Measurements from ENCODE around the gene FER. TPM values are rescaled to one million over a fixed set of nuclear protein-coding genes. Genes with fewer than 3 reads are reported as not detected.
"Not testable (repeated sequence)": the region's sequence is repeated elsewhere in the genome, so short reads cannot be mapped to it uniquely, and the experiment has no call there.

The FER gene
- total and polyA plus RNA-seq, 2 experiments from 2014 or later = 25.9 to 30.7 TPM

DNA sequence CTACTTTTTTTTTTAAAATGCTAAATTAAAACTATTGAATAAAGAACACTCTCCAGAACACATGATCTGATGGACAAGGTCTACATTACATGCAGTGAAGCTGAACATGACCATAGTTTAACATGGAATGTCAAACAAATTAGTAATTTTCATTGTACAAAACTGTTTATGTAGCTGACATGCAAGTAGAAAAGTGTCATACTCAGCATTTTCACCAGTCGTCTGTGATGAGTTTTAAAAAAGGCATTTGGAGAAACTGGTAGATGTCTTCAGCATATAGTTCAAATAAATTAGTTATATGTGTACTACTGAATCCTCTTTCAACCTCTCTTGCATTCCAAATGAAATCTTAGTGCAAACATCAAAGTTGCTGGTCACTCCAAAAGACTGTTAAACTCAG is 301.9 kb downstream of the FER start:
- no peaks in the 10 kb centered on the region for H3K4me1 ChIP-seq (ENCODE audit: low read depth)
- no peaks in the 10 kb centered on the region for H3K27me3 ChIP-seq
- no peak overlapping the region for H3K27ac ChIP-seq
- H3K9me3 ChIP-seq (ENCODE audit: low read depth) = no peaks in the 10 kb centered on the region
- no peak for DNase-seq (ENCODE audit: low read depth in 1 of 2, low spot score in 1 of 2)
- no peak overlapping the region for H3K4me3 ChIP-seq
- H3K36me3 ChIP-seq = peaks cover 3% of the 10 kb centered on the region
- TF ChIP-seq, protein P1, sequence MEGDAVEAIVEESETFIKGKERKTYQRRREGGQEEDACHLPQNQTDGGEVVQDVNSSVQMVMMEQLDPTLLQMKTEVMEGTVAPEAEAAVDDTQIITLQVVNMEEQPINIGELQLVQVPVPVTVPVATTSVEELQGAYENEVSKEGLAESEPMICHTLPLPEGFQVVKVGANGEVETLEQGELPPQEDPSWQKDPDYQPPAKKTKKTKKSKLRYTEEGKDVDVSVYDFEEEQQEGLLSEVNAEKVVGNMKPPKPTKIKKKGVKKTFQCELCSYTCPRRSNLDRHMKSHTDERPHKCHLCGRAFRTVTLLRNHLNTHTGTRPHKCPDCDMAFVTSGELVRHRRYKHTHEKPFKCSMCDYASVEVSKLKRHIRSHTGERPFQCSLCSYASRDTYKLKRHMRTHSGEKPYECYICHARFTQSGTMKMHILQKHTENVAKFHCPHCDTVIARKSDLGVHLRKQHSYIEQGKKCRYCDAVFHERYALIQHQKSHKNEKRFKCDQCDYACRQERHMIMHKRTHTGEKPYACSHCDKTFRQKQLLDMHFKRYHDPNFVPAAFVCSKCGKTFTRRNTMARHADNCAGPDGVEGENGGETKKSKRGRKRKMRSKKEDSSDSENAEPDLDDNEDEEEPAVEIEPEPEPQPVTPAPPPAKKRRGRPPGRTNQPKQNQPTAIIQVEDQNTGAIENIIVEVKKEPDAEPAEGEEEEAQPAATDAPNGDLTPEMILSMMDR (IDR thresholded peaks at IDR 0.05; ENCODE audit: low read depth, low read length) = no peak

DNA sequence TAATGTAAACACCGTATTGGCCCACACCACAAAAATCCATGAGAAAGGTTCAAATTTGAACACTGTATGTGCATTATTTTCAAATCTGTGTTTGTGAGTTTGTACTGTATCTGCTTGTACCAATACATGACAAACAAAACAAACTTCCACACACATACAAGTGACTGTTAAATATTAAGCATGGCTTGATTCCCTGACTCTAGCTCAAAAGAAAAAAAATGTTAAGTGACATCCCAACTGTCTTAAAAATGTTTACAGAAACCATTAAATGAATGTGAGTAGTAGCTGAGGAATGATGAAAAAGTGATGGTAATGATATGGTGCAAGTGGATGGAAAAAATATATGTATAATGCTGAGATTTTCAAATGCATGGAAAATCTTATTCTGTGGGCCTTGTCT is 302.6 kb downstream of the FER start:
- not testable (repeated sequence) for H3K4me1 ChIP-seq (ENCODE audit: low read depth); DNase-seq (ENCODE audit: low read depth in 1 of 2, low spot score in 1 of 2); H3K36me3 ChIP-seq; H3K9me3 ChIP-seq (ENCODE audit: low read depth); H3K27me3 ChIP-seq; H3K27ac ChIP-seq; H3K4me3 ChIP-seq

DNA sequence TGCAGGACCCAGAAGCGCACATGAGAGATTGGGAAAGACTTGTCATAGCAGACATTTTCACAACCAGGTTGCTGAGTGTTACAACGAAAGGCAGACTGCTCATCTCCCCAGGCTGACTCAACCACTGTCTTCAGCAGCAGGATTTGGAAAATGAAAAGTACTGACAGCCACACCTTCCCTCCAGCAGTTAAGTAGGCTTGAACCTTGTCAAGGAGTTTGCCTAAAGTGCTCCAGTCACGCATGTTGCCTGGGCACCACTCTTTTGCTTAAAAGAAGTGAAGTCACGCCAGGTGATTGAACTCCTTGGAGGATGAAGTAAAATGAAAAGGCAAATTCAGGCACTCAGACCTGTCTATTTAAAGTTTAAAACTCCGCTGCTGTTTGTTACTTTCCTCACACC is 304.5 kb downstream of the FER start:
- H3K4me1 ChIP-seq (ENCODE audit: low read depth); H3K9me3 ChIP-seq (ENCODE audit: low read depth): not testable (repeated sequence)

DNA sequence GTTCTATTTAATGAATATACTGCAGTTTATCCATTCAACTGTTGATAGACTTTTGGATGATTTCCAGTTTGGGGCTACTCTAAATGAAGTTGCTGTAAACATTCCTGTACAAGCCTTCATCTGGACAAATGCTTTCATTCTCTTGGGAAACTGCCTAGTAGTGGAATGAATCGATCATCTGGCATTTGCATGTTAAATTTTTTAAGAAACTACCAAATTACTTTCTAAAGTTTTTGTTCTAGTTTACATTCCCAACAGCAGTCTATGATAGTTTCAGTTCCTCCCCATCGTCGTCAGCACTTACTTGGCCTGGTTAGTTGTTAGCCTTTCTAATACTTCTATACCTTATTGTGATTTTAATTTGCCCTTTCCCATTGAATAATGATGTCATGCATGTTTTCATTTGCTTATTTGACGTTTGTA is 306.3 kb downstream of the FER start:
- no peaks in the 10 kb centered on the region for H3K36me3 ChIP-seq
- no peaks in the 10 kb centered on the region for H3K4me1 ChIP-seq (ENCODE audit: low read depth)
- no peaks in the 10 kb centered on the region for H3K9me3 ChIP-seq (ENCODE audit: low read depth)
- no peak overlapping the region for H3K27ac ChIP-seq
- peak in 1 of 2 donors; percentile 75 for DNase-seq (ENCODE audit: low read depth in 1 of 2, low spot score in 1 of 2)
- no peaks in the 10 kb centered on the region for H3K27me3 ChIP-seq
- TF ChIP-seq, protein P1 (IDR thresholded peaks at IDR 0.05; ENCODE audit: low read depth, low read length) = no peak
- H3K4me3 ChIP-seq = no peak overlapping the region

More for the DNA sequence above, 304.5 kb downstream of the FER start:
- not testable (repeated sequence) for H3K36me3 ChIP-seq; H3K4me3 ChIP-seq; H3K27ac ChIP-seq; H3K27me3 ChIP-seq; DNase-seq (ENCODE audit: low read depth in 1 of 2, low spot score in 1 of 2)

DNA sequence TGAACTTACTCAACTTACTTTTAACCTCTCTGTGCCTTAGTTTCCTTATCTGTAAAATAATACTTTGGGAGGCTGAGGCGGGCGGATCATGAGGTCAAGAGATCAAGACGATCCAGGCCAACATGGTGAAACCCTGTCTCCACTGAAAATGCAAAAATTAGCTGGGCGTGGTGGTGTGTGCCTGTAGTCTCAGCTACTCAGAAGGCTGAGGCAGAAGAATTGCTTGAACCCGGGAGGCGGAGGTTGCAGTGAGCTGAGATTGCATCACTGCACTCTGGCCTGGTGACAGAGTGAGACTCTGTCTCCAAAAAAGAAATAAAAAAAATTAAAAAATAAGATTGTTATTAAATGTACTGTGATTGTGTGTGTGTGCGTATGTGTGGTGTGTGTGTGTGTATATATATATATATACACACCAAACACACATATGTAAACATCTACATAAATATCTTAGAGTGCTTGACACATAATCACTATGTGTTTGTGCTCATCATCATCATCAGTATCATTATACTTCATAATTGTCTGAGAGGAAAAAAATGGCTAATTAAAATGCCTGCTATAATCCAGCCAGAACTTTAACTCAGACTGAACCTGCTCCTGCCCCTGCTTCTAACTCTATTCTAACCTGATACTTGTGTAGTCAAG is 312.8 kb downstream of the FER start:
- Histone ChIP-seq H3K9me3 (ENCODE audit: low read depth) (no peaks in the 10 kb centered on the region), H3K4me1 (ENCODE audit: low read depth) (no peaks in the 10 kb centered on the region)
- TF ChIP-seq, protein P1 (IDR thresholded peaks at IDR 0.05; ENCODE audit: low read depth, low read length) = no peak

DNA sequence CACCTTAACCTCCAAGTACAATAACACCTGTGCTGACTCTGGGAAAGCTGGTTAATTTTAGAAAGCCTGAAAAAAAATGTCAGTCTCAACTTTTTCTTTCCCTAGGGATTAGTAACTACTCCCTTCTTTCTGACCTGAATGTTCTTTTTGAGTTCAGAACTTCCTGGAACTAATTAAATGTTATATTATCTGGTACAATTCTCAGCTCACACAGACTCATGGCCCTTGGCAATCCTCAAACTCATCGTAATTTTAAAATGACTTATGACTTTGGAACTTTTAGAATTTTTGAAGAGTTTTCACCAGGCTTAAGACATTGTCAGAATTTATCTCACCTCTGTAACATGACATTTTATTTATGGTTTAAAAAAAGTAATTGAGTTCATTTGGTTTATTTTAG is 315.0 kb downstream of the FER start:
- Histone ChIP-seq H3K27me3 (no peaks in the 10 kb centered on the region), H3K4me3 (no peak overlapping the region), H3K36me3 (no peaks in the 10 kb centered on the region), H3K27ac (no peak overlapping the region), H3K4me1 (ENCODE audit: low read depth) (no peaks in the 10 kb centered on the region), H3K9me3 (ENCODE audit: low read depth) (no peaks in the 10 kb centered on the region)
- TF ChIP-seq, protein P1 (IDR thresholded peaks at IDR 0.05; ENCODE audit: low read depth, low read length) = no peak
- DNase-seq (ENCODE audit: low read depth in 1 of 2, low spot score in 1 of 2) = no peak

More for the DNA sequence above, 312.8 kb downstream of the FER start:
- Histone ChIP-seq H3K27me3 (no peaks in the 10 kb centered on the region), H3K27ac (no peak overlapping the region), H3K36me3 (no peaks in the 10 kb centered on the region), H3K4me3 (no peak overlapping the region)
- no peak for DNase-seq (ENCODE audit: low read depth in 1 of 2, low spot score in 1 of 2)
